GM19239 (cell line): ENCODE measurements around the gene KANSL3.
"Not testable (repeated sequence)": the region's sequence is repeated elsewhere in the genome, so short reads cannot be mapped to it uniquely, and the experiment has no call there.

Source experiments
- DNase-seq: peaks from one replicate; pipeline ENCODE4 v3.0.0; 2011; ENCODE audit warnings: low spot score; ENCODE audit not compliant: insufficient read length
- FAIRE-seq: peaks from 2 replicates; lab custom pipeline; 2011; peaks lifted over from hg19 to GRCh38; lab: Jason Lieb, UNC

Gene KANSL3

DNA sequence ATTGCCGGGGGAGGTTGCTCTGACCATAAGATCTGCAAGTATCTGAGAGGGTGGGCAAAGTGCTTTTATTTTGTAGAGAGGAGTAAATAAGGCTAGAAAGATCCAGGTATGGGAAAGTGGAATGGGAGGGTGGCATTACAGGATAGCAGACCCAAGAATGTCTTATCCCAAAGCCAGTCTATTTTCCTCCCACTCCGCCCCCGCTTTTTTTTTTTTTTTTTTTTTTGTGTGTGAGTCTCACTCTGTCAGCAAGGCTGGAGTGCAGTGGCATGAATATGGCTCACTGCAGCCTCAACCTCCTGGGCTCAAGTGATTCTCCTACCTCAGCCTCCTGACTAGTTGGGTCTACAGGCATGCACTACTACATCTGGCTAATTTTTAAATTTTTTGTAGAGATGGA, 70.0 kb downstream of the KANSL3 start:
- FAIRE-seq (no peak), DNase-seq (no peak)

DNA sequence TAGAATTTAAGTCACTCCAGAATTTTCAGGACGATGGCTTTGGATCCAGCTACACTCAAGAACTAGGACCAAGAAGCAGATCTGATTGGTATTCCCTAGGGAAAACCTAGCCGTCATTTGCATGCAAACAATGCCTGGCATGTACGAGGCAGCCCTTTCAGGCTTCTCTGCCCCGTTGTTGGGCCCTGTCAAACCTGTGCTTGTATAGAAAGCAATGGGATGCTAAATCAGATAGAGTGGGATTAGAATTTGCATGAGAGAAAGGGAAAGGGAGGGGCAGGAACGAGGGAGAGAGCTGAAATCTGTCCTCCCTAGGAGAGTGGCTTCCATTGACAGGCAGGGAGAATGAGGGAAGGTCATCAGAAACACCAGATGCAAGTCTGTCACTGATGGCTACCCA, 73.0 kb downstream of the KANSL3 start:
- DNase-seq (no peak), FAIRE-seq (no peak)

DNA sequence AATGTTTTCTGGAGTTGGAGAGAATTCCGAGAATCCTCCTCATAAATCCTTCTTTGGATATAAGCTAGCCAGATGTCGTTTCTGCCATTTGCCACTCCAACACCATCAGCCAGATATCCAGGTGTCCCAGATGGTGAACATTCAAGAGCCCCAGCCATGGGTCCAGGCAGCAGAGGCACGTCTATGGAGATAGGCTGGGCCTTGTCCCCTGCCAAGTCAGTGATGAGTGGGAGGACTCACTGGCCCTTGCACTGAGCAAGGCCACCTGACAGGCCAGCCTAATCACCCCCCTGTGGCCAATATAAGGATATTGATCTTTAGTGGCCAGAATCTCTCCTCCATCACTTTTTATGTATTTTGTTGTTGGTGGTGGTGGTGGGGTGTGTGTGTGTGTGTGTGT, 73.5 kb downstream of the KANSL3 start:
- DNase-seq: no peak
- FAIRE-seq: no peak

DNA sequence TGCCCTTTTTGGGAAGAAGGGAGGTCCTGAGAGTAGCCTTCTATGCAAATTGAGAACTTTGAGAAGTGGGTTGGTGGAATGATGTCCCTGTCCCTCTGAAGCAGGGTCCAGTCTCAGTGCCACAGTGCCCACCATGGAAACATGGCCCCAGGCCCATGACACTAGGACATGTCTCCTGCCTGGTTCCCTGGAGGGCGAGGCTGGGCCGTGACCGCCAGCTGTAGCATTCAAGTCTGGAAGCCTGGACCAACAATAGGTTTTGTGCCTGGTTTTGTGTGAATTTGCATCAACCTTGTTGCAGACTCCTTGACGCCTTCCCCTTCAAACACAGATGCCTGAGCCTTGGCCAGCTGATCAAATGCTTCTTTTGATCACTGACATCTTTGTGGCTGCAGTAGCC, 74.1 kb downstream of the KANSL3 start:
- FAIRE-seq (no peak), DNase-seq (no peak)

DNA sequence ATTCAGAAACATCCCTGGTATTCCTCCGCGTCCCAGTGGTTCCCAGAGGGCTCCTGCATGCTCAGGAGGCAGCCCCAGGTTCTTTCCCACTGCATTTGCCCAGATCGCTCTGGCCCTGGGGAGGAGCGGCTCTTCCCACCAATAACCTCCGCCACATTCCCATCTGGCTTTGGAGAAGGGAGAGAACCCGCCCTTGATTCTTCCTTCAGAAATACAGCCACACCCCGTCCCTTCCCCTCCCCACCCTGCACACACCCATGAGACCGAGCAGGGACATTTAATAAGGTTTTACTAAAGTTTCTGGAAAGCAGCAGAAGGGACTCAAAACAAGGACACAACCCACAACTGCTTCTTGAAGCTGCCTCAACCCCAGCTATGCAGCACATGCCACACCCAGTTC, 79.6 kb downstream of the KANSL3 start:
- FAIRE-seq (no peak), DNase-seq (no peak)

DNA sequence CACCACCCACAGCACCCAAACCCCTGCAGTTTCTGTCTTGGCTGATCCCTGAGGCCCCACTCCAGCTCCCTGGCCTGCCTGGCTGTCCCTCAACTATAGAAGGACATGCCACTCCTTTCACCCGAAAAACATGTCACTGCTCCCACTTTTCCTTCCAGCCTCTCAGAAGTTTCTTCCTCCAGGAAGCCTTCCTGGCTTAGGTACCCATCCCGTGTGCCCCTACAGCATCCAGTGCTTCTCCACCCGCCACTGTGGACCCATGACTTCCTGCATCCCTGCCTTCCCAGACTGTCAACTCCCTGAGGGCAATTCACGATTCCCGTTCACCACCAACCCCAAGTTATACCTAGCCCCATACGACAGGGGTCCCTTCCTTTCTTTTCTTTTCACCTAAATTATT, 80.1 kb downstream of the KANSL3 start:
- FAIRE-seq: no peak
- DNase-seq: no peak

DNA sequence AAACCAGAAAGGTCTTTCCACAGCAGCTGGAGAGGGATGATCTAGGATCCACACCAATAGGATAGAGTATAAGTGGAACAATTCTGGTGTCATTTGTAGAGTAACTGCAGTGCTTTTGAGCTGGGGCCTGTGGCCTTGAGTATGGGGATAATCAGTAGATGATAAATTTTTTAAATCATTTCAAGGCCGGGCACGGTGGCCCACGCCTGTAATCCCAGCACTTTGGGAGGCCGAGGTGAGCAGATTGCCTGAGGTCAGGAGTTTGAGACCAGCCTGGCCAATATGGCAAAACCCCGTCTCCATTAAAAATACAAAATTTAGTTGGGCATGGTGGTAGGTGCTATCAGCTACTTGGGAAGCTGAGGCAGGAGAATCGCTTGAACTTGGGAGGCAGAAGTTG, 80.7 kb downstream of the KANSL3 start:
- not testable (repeated sequence) for FAIRE-seq, DNase-seq

DNA sequence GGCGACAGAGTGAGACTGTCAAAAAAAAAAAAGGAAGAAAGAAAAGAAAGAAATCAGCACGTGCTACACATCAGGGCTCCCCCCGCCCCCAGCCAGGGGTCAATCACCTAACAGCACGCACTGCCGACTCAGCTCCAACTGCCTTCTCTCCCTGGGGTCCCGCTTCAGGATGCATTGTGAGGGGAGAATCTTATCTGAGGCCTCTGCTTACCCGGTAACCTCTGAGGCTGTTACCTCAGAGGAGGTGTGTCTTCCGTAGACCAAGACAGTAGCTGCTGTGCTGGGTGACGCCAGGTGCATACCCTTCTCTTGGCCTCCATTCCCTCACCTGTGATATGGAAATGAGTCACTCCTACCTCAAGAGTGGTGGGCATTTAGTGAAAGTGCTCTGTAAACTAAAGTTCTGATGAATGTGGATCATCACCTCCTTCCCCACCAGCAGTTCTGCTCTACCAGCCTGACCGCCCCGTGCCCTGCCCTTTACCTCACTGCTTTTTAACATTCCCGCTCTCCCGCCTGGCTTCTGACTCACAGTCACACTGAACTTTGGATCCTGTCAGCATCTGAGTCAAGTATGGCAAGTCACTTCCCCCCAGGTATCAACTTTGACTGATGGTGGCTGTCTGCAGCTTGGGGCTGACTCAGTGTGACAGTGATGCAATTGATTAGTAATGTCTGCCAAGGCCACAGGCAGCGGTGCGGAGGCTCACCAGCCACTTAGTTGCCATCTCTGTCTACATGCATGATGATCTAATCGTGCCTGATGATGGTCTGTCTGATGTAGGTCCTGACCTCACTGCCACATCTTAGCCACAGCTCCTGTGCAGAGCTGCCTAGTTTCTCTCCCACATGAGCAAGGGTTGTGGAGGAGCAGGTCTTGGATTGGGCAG, 81.4 kb downstream of the KANSL3 start:
- DNase-seq (no peak), FAIRE-seq (no peak)

DNA sequence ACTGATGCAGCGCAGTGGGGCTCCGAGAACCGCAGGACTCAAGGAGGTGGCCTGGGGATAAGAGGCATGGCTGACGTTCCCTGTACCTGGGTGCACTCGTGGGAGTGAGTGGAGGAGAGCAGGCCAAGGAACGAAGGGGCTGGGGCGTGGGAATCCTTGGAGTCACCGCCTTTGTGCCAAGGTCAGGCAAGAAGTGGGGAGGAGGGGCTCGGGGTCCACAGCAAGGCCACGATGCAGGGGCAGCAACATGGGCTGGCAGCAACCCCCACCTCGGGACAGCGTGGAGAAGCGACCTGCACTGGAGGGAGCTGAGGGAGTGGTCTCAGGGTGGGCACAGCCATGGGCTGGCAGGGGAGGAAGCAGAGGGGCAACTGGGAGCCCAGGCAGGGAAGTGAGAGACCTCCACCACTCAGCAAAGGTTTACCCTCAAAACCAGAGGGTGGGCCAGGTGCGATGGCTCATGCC, 82.9 kb downstream of the KANSL3 start:
- DNase-seq (no peak), FAIRE-seq (no peak)

DNA sequence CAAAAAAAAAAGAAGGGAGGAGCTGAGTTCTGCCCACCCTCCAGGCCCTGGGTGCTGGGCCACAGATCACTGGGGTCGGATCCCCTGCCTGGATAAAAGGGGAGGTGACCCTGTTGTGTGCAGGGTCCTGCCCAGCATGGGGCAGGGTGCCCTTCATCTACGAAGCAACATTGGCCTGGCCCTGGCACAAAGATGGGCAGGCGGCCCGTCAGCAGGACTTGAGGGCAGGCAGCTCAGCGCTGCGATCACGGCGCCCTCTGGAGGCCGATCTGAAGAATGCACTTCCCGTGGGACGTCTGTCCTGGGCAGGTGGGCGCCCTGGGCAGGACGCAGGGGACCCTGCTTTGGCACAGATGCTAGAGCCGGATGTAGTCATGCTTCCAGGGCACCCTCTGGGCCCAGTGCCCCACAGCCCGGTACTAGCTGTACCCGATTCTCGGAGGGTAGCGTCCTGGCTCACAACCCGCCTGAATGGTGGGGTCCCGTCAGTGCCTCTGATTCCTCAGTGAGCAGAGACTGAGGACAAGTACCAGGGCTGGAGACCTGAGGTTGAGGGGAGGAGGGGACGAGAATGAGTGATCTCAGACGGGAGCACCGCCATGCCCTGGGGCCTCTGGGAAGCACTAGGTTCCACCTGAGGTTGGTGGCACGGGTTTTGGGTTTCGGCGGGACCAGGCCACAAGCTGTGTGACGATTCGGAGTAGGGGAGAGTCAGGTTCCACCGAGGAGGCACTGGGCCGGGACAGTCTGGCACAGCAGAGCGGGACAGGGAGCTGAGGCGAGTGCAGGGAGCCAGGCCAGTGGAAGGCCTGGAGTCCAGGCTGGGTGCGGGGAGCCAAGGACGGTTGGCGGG, 83.6 kb downstream of the KANSL3 start:
- DNase-seq (peak; percentile 87), FAIRE-seq (peak; percentile 59)

DNA sequence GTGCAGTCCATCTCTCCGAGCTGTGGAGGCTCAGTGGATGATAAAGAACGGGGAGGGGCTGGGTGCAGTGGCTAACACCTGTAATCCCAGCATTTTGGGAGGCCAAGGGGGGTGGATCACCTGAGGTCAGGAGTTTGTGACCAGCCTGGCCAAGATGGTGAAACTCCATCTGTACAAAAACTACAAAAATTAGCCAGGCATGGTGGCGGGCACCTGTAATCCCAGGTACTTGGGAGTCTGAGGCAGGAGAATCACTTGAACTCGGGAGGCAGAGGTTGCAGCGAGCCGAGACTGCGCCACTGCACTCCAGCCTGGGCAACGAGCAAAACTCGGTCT, 84.2 kb downstream of the KANSL3 start:
- DNase-seq, FAIRE-seq: not testable (repeated sequence)

DNA sequence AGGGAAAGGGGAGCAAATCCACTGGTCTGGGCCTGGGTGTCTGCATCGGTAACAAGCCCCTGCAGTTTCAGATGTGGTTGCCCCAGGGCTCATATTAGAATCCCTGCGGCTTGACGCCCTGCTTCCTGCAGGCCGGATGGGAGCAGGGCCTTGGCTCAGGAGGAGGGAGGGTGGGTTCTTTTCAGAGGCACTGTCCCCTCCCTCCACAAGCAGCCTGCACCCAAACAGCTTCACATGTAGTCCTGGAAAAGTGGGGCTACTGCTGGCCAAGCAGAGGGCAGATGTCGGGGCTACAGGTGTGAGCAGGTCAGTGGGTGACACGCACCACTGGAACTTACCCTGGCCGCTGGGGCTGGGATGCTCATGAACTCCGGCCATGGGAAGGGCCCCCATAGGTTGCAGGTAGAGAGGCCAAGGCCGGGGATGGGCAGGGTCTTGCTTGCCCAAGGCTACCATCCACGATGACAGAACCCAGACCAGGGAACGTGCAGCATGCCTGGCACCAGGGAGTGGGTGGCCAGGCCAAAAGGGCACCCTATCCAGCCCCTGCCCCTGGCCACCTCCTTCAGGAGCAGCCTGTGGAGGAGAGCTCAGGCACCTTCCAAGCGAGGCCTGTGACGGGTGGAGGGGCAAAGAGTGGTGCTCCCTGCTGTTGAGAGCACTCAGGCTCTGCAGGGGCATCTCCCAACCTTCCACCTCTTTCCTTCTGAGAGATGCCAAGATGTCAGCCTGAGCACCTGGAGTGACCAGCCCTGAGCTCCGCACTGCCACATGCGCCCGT, 84.7 kb downstream of the KANSL3 start:
- FAIRE-seq: no peak
- DNase-seq: no peak

DNA sequence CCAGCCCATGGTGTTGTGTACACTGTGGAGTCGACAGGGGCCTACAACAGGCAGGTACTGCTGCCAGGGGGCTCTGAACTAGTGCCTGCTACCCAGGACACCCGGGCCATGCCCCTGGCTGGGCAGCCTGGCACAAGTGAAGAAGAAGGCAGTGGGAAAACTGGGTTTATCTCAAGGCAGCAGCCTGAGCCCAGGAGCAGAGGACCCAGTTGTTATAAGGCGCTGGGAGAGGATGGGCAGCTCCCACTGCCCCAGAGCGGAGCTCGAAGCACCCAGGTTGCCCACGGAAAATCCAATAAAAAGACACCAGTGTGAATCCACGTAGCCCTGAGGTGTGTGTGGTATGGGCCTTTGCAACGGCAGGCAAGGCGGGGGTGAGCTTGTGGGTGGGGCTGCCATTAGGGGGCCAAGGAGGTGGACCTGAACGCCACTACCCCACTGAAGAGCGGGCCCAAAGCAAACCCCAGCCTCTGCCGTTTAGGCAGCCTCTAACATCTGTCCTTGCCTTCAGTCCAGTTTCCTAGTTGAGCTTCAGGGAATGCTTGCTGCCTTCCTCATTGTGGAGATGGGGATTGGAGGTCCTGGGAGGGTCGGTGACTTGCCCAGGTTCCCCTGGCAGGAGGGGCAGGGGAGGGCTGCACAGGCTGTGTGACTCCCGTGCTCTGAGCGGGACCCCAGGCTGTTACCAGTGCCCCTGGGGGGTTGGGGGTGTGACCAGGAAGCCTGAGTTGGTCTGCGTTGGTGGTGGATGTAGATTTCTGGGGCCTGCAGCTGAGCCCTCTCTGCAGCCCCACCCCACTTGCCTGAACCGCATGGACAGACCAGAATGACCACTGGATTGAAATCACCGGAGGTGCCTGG, 85.6 kb downstream of the KANSL3 start:
- FAIRE-seq (no peak), DNase-seq (no peak)

DNA sequence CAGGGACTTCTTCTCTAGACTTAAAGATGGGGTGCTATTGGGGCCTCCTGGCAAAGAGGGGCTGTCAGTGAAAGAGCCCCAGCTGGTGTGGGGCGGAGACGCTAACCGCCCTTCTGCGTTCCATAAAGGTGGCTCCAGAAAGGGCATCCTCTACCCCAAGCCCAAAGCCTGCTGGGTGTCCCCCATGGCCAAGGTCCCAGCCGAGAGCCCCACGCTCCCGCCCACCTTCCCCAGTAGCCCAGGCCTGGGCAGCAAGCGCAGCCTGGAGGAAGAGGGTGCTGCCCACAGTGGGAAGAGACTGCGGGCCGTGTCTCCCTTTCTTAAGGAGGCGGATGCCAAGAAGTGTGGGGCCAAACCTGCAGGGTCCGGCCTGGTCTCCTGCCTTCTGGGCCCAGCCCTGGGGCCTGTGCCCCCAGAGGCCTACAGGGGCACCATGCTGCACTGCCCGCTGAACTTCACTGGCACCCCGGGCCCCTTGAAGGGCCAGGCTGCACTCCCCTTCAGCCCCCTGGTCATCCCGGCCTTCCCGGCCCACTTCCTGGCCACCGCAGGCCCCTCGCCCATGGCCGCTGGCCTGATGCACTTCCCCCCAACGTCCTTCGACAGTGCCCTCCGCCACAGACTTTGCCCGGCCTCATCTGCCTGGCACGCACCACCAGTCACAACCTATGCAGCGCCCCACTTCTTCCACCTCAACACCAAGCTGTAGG, 86.4 kb downstream of the KANSL3 start:
- no peak for FAIRE-seq
- DNase-seq: no peak

DNA sequence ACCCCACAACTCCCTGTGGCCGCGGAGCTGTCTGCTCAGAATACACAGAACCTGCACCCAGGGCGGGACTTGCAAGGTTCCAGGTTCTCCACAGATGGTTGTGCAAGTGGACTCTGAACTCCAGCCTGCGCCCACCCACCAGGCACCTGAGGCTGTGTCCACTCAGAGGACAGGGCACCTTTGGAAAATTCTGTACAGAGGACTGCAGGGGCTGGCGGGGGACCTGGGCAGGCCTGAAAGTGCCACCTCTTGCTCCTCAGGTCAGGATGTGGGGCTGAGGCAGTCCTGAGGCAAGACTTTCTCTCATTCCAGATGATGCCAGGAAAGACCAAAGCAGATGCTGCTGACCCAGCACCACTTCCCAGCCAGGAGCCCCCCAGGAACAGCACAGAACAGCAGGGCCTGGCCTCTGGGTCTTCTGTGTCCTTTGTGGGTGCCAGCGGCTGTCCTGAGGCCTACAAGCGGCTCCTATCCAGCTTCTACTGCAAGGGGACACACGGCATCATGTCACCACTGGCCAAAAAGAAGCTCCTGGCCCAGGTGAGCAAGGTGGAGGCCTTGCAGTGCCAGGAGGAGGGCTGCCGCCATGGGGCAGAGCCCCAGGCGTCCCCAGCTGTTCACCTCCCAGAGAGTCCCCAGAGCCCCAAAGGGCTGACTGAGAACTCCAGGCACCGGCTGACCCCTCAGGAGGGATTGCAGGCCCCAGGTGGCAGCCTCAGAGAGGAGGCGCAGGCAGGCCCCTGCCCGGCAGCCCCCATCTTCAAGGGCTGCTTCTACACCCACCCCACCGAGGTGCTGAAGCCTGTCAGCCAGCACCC, 87.1 kb downstream of the KANSL3 start:
- FAIRE-seq (no peak), DNase-seq (no peak)

DNA sequence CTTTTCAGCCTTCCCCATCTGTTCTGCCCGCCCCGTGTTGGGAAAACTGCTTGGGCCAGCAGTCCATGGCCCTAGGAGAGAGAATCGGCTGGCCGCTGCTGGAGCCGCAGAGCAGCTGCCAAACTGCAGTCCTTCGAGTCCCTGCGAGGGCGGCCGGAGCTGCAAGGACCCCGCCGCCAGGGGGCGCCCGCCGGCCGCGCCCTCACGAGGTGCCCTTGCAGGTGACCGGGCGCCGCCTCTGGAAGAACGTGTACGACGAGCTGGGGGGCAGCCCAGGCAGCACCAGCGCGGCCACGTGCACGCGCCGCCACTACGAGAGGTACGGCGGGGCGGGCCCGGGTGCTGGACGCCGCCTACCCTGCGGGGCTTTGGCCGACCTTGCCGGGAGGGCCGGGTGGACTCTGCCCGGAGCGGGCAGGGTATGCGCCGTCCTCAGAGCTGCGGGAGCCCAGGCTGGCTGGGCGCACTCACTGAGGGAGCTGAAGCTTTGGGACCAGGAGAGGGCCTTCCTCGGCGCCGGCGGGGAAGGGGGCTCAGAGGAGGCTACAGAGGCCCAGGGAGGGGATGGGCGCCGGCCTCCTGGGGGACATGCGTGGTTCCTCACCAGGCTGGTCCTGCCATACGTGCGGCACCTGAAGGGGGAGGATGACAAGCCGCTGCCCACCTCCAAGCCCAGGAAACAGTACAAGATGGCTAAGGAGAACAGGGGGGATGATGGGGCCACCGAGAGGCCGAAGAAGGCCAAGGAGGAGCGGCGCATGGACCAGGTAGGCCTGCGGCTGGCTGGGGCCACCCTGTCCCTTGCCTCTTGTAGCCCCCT, 87.9 kb downstream of the KANSL3 start:
- no peak for FAIRE-seq
- no peak for DNase-seq

DNA sequence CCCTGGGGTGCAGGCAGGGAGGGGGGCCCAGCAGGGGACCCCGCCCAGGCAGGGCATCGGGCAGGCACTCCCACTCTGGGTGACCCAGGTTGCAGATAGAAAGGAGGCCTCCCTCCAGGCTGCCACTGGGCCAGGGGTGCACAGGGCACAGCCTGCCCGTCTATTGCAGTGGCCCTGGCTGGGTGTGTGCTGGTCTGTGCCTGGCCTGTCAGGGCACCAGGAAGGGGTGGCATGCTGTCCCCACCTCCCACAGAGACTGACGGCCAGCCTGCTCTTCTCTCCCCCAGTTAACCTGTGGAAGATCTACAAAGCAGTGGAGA, 88.7 kb downstream of the KANSL3 start:
- FAIRE-seq (no peak), DNase-seq (no peak)
